GM18502 (cell line): Measurements from ENCODE around the gene CSH1.
"Not testable (repeated sequence)": the region's sequence is repeated elsewhere in the genome, so short reads cannot be mapped to it uniquely, and the experiment has no call there.

Experiments
- ATAC-seq: cut with Tn5 transposase; IDR thresholded peaks from one replicate; pipeline ENCODE4 v1.9.1; 2021; ENCODE audit warnings: mild to moderate bottlenecking; ENCODE audit not compliant: unreplicated experiment, poor library complexity

Gene CSH1

DNA sequence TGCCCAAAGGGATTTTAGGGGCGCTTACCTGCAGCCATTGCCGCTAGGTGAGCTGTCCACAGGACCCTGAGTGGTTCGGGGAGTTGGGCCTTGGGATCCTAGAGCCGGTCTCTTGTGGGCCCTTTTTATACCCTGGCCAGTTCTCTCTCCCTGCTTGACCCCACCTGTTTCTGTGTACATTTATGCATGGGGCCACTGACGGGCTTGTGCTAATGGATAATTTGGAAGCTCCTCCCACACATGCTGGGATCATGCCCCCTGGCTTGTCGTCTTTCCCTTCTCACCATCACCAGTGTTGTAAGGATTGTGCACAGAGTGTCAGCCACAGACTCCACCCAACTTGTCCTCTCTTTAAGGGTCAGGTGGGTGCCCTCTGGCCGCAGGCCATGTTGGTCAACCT is 22.8 kb downstream of the CSH1 start, which contains the start of gene CSH2:
Gene CSH2, minus strand, starts transcription at position 101 of the 400 bp plus-strand sequence. Its CDS starts 63 bp downstream, at position 38.
- not testable (repeated sequence) for ATAC-seq

- not testable (repeated sequence) for ATAC-seq
Observed at GRCh38 chr17:63871646-63872365, 24.6 kb downstream of the CSH1 start.

DNA sequence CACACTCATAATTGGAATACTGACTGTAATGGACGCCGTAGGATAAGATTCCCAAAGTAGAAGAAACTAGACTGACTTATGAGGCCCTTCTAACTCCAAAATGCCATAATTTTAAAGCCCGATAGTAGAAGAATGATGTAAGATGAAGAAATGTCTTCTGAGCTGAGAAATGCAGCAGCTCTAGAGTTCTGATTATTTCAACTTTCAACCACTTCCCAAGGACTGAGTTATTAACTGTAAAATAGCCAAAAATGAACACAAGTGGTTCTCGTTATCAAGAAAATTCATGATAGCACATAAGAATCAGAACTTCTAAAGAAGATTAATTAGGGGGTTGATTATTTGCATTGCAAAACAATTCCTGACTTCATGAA is 26.1 kb downstream of the CSH1 start:
- ATAC-seq, result not testable (repeated sequence)

DNA sequence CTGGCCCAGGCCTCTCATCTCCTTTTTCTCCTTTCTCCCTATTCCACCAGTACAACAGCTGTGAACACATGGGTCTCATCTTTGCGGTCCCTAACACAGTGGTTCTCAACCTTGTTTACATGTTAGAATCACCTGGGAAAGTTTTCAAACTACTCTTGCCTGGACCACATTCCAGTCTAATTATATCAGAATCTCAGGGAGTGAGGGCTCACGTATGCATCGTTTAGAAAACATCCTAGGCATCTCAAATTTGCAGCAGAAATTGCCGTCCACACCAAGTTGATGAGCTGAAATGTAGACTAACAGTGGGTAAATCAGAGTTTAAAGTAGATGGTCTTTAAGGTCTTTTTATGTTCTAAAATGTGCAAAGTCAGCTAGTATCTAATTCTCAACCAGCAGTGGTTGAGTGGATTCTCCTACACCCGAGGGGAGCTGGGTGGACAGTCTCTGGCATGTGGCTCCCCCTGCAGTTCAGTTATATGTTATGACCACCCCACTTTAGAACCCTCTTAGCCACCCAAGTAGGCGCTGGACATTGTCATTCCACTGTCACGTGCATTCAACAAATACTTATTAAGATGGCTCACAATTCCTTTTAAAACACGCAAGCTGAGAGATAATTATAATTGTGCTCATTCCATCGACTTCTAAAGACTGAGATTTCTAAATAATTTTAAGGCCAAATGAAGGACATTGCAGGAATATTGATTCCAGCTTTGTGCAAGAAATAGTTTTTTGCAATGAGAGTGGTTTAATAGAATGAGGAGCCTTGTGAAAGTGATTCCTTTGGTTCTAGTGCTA is 26.7 kb downstream of the CSH1 start:
- not testable (repeated sequence) for ATAC-seq

DNA sequence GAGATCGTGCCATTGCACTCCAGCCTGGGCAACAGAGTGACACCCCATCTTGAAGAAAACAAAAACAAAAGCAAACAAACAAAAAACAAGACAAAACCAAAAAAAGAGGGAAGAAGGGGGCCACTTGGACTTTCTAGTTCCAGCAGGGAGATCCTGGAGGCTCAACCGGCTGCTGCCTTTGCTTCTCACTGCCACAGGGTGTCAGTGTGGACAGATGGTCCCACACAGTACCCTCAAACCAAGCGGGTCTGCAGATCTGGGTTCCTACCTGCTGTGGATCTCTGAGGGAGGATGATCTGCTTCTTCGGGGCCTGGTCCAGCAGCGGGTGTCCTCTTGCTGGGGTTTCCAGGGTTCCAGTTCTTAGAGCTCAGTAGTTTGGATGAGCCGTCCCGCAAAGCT is 29.7 kb downstream of the CSH1 start:
- not testable (repeated sequence) for ATAC-seq

DNA sequence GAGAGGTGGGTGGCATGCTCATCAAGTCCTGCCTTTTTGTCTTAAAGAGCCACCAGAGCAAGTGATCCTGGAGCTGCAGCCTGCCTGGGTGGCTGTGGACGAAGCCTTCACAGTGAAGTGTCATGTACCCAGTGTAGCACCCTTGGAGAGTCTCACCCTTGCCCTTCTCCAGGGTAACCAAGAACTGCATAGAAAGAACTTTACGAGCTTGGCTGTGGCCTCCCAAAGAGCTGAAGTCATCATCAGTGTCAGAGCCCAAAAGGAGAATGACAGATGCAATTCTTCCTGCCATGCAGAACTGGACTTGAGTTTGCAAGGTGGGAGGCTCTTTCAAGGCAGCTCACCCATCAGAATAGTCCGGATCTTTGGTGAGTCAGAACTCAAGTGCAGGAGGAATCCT is 37.1 kb downstream of the CSH1 start:
- ATAC-seq, result no peak

- ATAC-seq, result not testable (repeated sequence)
Observed at GRCh38 chr17:63856425-63856824, 39.9 kb downstream of the CSH1 start.

DNA sequence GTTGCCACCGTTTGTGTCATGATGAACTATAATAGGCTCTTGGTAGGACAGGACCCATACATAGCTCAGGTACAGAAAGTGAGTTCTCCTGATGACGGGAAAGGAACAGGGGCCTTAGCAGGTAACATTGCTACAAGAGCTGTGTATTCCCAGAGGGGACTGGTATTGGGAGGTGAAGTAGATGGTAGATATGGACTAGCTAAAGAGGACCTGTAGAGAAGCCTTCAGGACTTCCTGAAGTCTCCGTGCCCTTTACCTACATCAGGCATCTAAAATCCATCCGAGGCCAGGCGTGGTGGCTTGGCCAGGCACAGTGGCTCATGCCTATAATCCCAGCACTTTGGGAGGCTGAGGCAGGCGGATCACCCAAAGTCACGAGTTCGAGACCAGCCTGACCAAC is 41.2 kb downstream of the CSH1 start:
- ATAC-seq, result no peak

- no peak for ATAC-seq
Observed at GRCh38 chr17:63854709-63855108, 41.7 kb downstream of the CSH1 start.

DNA sequence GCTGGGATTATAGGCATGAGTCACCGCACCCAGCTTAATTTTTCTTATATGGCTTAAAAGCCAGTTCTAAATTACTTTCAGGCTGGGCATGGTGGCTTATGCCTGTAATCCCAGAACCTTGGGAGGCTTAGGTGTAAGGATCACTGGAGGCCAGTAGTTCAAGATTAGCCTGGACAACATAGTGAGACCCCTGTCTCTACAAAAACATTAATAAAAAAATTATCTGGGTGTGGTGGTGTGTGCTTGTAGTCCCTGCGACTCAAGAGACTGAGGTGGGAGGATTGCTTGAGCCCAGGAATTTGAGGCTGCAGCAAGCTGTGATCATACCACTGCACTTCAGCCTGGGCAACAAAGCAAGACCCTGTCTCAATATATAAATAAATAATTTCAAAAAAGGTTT is 43.1 kb downstream of the CSH1 start:
- ATAC-seq, result no peak

DNA sequence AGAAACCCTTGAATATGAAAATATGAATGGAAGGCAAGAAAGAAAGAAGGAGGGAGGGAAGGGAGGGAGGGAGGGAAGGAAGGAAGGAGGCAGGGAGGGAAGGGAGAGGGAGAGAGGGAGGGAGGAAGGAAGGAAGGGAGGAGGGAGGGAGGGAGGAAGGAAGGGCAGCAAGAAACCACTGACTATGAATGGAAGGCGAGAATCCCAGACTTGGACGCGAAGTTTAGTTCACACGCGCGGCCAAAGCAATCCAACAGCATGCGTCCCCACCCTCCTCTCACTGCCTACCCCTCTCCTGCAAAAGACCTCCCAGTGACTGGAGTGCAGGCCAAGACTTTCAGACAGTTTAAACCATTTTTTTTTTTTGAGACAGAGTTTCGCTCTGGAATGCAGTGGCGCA is 46.0 kb downstream of the CSH1 start:
- no peak for ATAC-seq

- ATAC-seq, result peak; percentile 88
Observed at GRCh38 chr17:63848834-63849689, 47.3 kb downstream of the CSH1 start.

DNA sequence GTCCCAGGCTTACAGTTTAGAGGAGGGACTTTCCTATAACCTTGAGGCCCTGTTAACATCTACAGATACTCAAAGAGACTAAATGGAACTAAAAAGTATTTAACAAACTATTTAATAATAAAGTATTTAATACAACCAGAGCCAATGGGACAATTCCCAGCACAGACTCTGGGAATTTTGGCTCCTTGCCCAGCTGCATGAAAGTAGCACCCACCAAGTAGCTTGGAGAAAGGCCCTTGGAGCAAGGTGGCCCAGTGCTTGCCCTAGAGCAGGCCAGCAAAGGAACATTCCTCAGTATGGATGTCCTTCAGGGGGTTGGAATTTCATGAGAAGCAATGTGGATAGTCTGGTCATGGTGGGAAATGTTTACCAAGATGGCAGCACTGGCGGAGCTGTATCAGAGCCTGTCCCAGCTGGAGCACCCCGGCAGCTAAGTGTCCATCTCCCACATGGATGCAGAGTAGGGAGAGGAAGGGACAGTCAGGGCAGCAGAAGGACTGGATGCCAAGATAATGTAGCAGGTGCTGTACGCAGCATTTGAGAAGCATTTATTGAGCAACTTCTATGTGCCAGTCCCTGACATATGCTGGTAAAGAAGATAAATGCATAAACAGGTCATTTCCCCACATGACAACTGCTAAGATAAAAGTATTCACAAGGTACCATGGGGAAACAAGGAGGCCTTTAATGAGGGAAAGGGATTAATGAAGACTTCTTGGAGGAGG is 48.7 kb downstream of the CSH1 start:
- no peak for ATAC-seq

DNA sequence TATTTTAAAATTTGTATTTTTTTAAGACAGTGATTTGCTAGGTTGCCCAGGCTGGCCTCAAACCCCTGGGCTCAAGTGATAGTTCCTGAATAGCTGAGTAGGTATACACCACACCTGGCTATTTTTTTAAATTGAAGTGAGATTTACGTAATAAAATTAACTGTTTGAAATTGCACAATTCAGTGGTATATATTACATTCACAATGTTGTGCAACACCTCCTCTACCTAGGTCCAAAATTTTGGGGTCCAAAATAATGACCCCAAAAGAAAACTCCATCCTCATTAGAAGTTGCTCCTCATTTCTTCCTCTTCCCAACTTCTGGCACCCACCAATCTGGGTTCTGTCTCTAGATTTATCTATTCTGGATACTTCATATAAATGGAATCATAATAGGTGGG is 50.9 kb downstream of the CSH1 start:
- ATAC-seq, result no peak
